OCI-LY7 (cell line): ENCODE data around the gene SMIM27. TPM values are rescaled to one million over a fixed set of nuclear protein-coding genes. Genes with fewer than 3 reads are reported as not detected.

Experiments used
- BruUV-seq: library from RNA; stranded (reverse); fragments of 400-500 nt; replicated peaks from 2 replicates; lab custom pipeline; 2021; lab: Mats Ljungman, UMichigan
- CTCF ChIA-PET: fragments of 300-600 bp; sonication (Branson Sonifier 250); formaldehyde crosslinking; loops from one replicate; lab custom pipeline; 2022; ENCODE audit warnings: antibody characterized with exemption; ENCODE audit not compliant: unreplicated experiment; lab: Charles Lee
- POLR2A ChIA-PET: fragments of 300-600 bp; sonication (Branson Sonifier 250); formaldehyde crosslinking; loops from one replicate; lab custom pipeline; 2022; ENCODE audit warnings: antibody characterized with exemption; lab: Charles Lee
- DNase-seq: peaks from one replicate; pipeline ENCODE4 v3.0.0-alpha.2; 2015; ENCODE audit warnings: low spot score
- H2AFZ ChIP-seq: fragments of 200-600 bp; sonication (generic), shearing (Covaris generic); 2 replicates; pipeline ENCODE4 v1.6.1; 2014; ENCODE audit warnings: mild to moderate bottlenecking, antibody characterized with exemption, low read length, moderate library complexity
- H3K27ac ChIP-seq: fragments of 200-600 bp; sonication (generic); 2 replicates; pipeline ENCODE4 v1.5.1; 2014; ENCODE audit warnings: mixed run types, low read depth, mild to moderate bottlenecking, moderate library complexity, low read length, inconsistent platforms; ENCODE audit not compliant: poor library complexity, severe bottlenecking
- H3K36me3 ChIP-seq: fragments of 200-600 bp; sonication (generic); 2 replicates; pipeline ENCODE4 v1.6.1; 2014; ENCODE audit warnings: mild to moderate bottlenecking, antibody characterized with exemption, low read length, moderate library complexity, mixed read lengths; ENCODE audit not compliant: insufficient read depth
- H3K4me1 ChIP-seq: fragments of 200-600 bp; sonication (generic); 2 replicates; pipeline ENCODE4 v1.5.1; 2014; ENCODE audit warnings: mild to moderate bottlenecking, low read length; ENCODE audit not compliant: insufficient read depth, poor library complexity, severe bottlenecking
- H3K4me2 ChIP-seq: fragments of 200-600 bp; sonication (generic); 2 replicates; pipeline ENCODE4 v1.6.1; 2014; ENCODE audit warnings: mild to moderate bottlenecking, low read length
- H3K4me3 ChIP-seq: fragments of 200-600 bp; sonication (generic); 2 replicates; pipeline ENCODE4 v1.5.1; 2014; ENCODE audit warnings: mild to moderate bottlenecking, low read depth, low read length; ENCODE audit not compliant: poor library complexity, severe bottlenecking
- H3K79me2 ChIP-seq: fragments of 200-600 bp; sonication (generic); 2 replicates; pipeline ENCODE4 v1.6.1; 2016; ENCODE audit warnings: low read depth, mild to moderate bottlenecking, low read length, moderate library complexity, mixed read lengths; ENCODE audit not compliant: insufficient read depth
- H3K9me2 ChIP-seq: fragments of 200-600 bp; sonication (generic); 2 replicates; pipeline ENCODE4 v1.6.1; 2016; ENCODE audit warnings: mild to moderate bottlenecking, low read length, mixed read lengths; ENCODE audit not compliant: insufficient read depth
- H3K9me3 ChIP-seq: fragments of 200-600 bp; sonication (generic); 2 replicates; pipeline ENCODE4 v1.6.1; 2014; ENCODE audit warnings: mild to moderate bottlenecking, mixed run types, low read length, mixed read lengths
- H4K20me1 ChIP-seq: fragments of 200-600 bp; sonication (generic); 2 replicates; pipeline ENCODE4 v1.6.1; 2014; ENCODE audit warnings: mild to moderate bottlenecking, antibody characterized with exemption, low read length, moderate library complexity, mixed read lengths; ENCODE audit not compliant: insufficient read depth
- EZH2phosphoT487 ChIP-seq: fragments of 200-600 bp; sonication (generic); IDR thresholded peaks from 2 replicates; pipeline ENCODE4 v1.6.1; 2018; ENCODE audit warnings: low read depth, borderline replicate concordance, mild to moderate bottlenecking, mixed run types, antibody characterized with exemption, low read length, moderate library complexity, mixed read lengths
- intact Hi-C: fragments of 100-400 bp; cut with micrococcal nuclease; formaldehyde crosslinking; loops from one replicate; pipeline ENCODE4 v1.10.0; 2022; ENCODE audit not compliant: unreplicated experiment
- total RNA-seq, 2 experiments: library from RNA; depleted of rRNA in 1 of 2; stranded (reverse); fragments of >200 nt in 1 of 2; shearing (Covaris generic) in 1 of 2; gene quantifications; 2 replicates each; pipeline ENCODE4 v1.2.3, GENCODE V29; 2014 to 2022
- TF ChIP-seq, protein P1 (sequence below): fragments of 200-600 bp; sonication (generic); conservative IDR thresholded peaks from 2 replicates; pipeline ENCODE4 v1.5.1; 2014; ENCODE audit warnings: mild to moderate bottlenecking, antibody characterized with exemption, low read length, moderate library complexity, mixed read lengths

SMIM27 gene
- total RNA-seq, 2 experiments from 2014 or later = 19.5 to 21.2 TPM

DNA sequence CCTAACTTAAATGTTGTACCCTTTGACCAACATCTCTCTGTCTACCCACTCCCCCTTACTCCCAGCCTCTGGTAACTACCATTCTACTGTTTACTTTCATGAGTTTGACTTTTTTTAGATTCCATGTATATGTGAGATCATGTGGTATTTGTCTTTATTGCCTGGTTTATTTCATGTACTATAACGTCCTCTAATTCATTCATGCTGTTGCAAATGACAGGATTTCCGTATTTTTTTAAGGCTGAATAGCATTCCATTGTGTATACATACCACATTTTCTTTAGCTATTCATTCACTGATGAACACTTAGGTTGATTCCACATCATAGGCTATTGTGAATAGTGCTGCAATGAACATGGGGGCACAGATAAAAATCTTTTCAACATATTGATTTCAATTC lies 32.7 kb downstream of the SMIM27 start:
- TF ChIP-seq EZH2phosphoT487 = no peak
- TF ChIP-seq, protein P1, sequence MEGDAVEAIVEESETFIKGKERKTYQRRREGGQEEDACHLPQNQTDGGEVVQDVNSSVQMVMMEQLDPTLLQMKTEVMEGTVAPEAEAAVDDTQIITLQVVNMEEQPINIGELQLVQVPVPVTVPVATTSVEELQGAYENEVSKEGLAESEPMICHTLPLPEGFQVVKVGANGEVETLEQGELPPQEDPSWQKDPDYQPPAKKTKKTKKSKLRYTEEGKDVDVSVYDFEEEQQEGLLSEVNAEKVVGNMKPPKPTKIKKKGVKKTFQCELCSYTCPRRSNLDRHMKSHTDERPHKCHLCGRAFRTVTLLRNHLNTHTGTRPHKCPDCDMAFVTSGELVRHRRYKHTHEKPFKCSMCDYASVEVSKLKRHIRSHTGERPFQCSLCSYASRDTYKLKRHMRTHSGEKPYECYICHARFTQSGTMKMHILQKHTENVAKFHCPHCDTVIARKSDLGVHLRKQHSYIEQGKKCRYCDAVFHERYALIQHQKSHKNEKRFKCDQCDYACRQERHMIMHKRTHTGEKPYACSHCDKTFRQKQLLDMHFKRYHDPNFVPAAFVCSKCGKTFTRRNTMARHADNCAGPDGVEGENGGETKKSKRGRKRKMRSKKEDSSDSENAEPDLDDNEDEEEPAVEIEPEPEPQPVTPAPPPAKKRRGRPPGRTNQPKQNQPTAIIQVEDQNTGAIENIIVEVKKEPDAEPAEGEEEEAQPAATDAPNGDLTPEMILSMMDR = no peak
- no peaks in the 10 kb centered on the region for H3K36me3 ChIP-seq
- intact Hi-C loops = loop anchor here (10.0 kb wide), 1 partner anchor 640 kb away; no protein-coding TSS in a partner anchor
- H3K4me1 ChIP-seq = peaks cover 21% of the 10 kb centered on the region
- H3K4me3 ChIP-seq = no peak overlapping the region
- H3K9me3 ChIP-seq = no peaks in the 10 kb centered on the region
- ChIA-PET CTCF (no interaction called here), POLR2A (no interaction called here)
- H2AFZ ChIP-seq = no peak overlapping the region
- BruUV-seq = no TSS peak
- H3K9me2 ChIP-seq = no peaks in the 10 kb centered on the region
- DNase-seq = no peak
- no peaks in the 10 kb centered on the region for H4K20me1 ChIP-seq
- no peak overlapping the region for H3K4me2 ChIP-seq
- no peak overlapping the region for H3K27ac ChIP-seq
- H3K79me2 ChIP-seq = no peaks in the 10 kb centered on the region

DNA sequence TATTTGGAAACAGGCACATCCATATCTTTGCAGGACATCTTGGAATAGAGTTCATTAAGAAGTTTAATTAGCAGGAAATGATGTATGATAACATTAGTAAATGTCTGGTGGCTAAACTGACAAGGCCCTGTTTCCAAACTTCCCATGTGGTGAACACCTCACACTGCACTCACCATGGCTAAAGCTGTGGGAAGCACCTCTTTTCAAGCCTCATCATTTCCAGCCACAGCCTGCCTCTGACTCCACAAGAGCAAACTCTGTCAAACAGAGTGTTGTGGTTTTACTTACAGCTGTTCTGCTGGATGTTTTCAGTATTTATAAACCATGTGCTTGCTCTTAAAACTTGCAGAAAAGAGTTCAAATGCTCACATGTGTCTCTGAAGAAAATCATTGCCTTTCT lies 35.8 kb downstream of the SMIM27 start:
- Histone ChIP-seq H4K20me1 (no peaks in the 10 kb centered on the region), H3K9me2 (no peaks in the 10 kb centered on the region), H3K9me3 (no peaks in the 10 kb centered on the region), H3K36me3 (no peaks in the 10 kb centered on the region), H3K4me1 (no peaks in the 10 kb centered on the region), H3K27ac (no peak overlapping the region), H3K4me2 (no peak overlapping the region), H3K79me2 (no peaks in the 10 kb centered on the region), H2AFZ (no peak overlapping the region), H3K4me3 (no peak overlapping the region)
- POLR2A ChIA-PET = interaction anchor here (0.5 to 1.3 kb wide), 4 partner anchors 13 to 205 kb away, joined by 3 to 4 read pairs (median 3); no protein-coding TSS in a partner anchor
- CTCF ChIA-PET = interaction anchor here (0.9 kb wide), 1 partner anchor 113 kb away, joined by 3 read pairs; no protein-coding TSS in a partner anchor
- intact Hi-C loops = loop anchor here (2.0 to 10.0 kb wide), 2 partner anchors 115 to 637 kb away; no protein-coding TSS in a partner anchor
- BruUV-seq = no TSS peak
- DNase-seq = no peak
- TF ChIP-seq EZH2phosphoT487 = no peak
- TF ChIP-seq, protein P1 = no peak

DNA sequence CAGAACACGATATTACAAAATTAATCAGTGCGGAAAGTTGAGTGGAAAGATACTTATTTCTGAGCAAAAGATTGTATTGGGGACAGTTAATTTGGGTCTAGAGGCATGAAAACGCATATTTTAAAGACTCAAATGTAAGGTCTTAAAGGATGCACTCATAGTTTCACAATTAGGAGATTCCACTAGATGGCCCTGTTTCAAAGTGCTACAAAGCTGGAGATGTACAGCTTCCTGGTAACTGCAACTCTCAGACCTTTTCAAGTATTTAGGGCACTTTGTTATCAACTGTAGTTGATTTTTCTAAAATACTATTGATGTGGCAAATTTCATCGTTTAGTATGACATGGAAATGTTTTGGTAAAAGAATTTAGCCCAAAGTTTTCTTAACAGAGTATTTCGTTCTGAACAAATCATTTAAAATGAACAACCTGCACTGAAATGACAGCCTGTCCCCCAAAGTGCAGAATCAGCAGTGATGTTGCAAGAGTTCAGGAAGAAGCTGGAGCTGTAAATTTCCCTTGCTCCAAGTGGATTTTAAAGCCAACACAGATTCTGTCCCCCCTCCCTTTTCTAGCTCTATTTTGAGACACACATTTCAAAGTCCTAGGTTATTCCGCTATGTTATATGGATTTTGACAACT lies 37.1 kb downstream of the SMIM27 start:
- CTCF ChIA-PET = interaction anchor here (0.9 to 2.0 kb wide), 5 partner anchors 9 to 215 kb away, joined by 4 to 13 read pairs (median 4); no protein-coding TSS in a partner anchor
- no peaks in the 10 kb centered on the region for H3K36me3 ChIP-seq
- H2AFZ ChIP-seq = peak overlapping the region; percentile 22; the same call in 1 of the 2 replicates
- no peaks in the 10 kb centered on the region for H3K9me2 ChIP-seq
- no peak overlapping the region for H3K27ac ChIP-seq
- no TSS peak for BruUV-seq
- intact Hi-C loops = loop anchor here (1.0 to 10.0 kb wide), 3 partner anchors 114 to 636 kb away; no protein-coding TSS in a partner anchor
- H3K9me3 ChIP-seq = no peaks in the 10 kb centered on the region
- no peaks in the 10 kb centered on the region for H3K4me1 ChIP-seq
- H3K79me2 ChIP-seq = no peaks in the 10 kb centered on the region
- TF ChIP-seq, protein P1 = peak; percentile 94
- no peak for TF ChIP-seq EZH2phosphoT487
- DNase-seq = peak; percentile 73
- H3K4me2 ChIP-seq = no peak overlapping the region
- no peaks in the 10 kb centered on the region for H4K20me1 ChIP-seq
- POLR2A ChIA-PET = interaction anchor here (0.7 to 3.1 kb wide), 11 partner anchors 10 to 251 kb away, joined by 3 to 15 read pairs (median 3); partner anchors contain the start of gene NDUFB6
- no peak overlapping the region for H3K4me3 ChIP-seq
